ENCODE data around the gene ANKH.

DNA sequence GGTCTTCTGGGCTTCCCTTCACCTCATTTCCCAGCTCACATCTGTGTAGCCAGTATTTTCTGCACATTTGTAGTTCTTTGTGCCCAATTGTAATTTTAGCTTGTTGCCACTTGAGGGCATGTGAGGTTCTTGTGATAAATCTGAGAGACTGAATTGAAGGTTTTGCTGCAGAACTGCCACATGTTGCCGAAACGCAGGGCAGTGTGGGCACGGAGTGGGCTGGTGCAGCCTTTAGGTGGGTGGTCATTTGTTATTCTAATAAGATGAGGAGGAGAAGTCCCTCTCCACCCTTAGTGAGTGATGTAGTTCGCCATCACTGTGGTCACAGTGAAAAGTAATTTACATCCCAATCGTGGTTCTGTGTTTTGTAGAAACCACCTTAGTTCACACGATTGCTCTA, 185.8 kb downstream of the ANKH start:
- peak; percentile 24 to 66 (median 59) for TF ChIP-seq CTCF (IDR thresholded peaks at IDR 0.05 in 8 of 11, conservative IDR thresholded peaks at IDR 0.05 in 3 of 11)
- TF ChIP-seq POLR2A (IDR thresholded peaks at IDR 0.05), result no peak
